MM.1S (cell line): Measurements from ENCODE around the gene DHRS3.

Experiments used
- DNase-seq: peaks from one replicate; pipeline ENCODE4 v3.0.0-alpha.2; 2015
- H2AFZ ChIP-seq: fragments of 300-600 bp; sonication (generic); 2 replicates; pipeline ENCODE4 v1.6.0; 2016; ENCODE audit warnings: antibody characterized with exemption, low read length
- H3F3A ChIP-seq: fragments of 300-600 bp; sonication (generic); 2 replicates; pipeline ENCODE4 v1.6.1; 2016; ENCODE audit warnings: mild to moderate bottlenecking, antibody characterized with exemption, low read length, moderate library complexity, mixed read lengths; ENCODE audit not compliant: insufficient read depth
- H3K27ac ChIP-seq: fragments of 300-600 bp; sonication (generic); 2 replicates; pipeline ENCODE4 v1.5.1; 2016; ENCODE audit warnings: mild to moderate bottlenecking, low read length
- H3K27me3 ChIP-seq: fragments of 300-600 bp; sonication (generic); replicated peaks from 2 replicates; pipeline ENCODE4 v1.6.0; 2016; ENCODE audit warnings: low read length; ENCODE audit not compliant: insufficient read depth
- H3K36me3 ChIP-seq: fragments of 300-600 bp; sonication (generic); replicated peaks from 2 replicates; pipeline ENCODE4 v1.6.1; 2016; ENCODE audit warnings: mild to moderate bottlenecking, low read length, mixed read lengths; ENCODE audit not compliant: insufficient read depth
- H3K4me1 ChIP-seq: fragments of 300-600 bp; sonication (generic); 2 replicates; pipeline ENCODE4 v1.6.1; 2016; ENCODE audit warnings: low read length, mixed read lengths
- H3K4me2 ChIP-seq: fragments of 300-600 bp; sonication (generic); 2 replicates; pipeline ENCODE4 v1.6.0; 2016; ENCODE audit warnings: low read depth, low read length
- H3K4me3 ChIP-seq: fragments of 300-600 bp; sonication (generic); 2 replicates; pipeline ENCODE4 v1.5.1; 2016; ENCODE audit warnings: low read length, mixed read lengths
- H3K79me2 ChIP-seq: fragments of 300-600 bp; sonication (generic); 2 replicates; pipeline ENCODE4 v1.6.1; 2016; ENCODE audit warnings: mixed run types, low read length, mixed read lengths
- H3K9ac ChIP-seq: fragments of 300-600 bp; sonication (generic); 2 replicates; pipeline ENCODE4 v1.6.1; 2016; ENCODE audit warnings: low read length, mixed read lengths
- H3K9me2 ChIP-seq: fragments of 300-600 bp; sonication (generic); replicated peaks from 2 replicates; pipeline ENCODE4 v1.6.1; 2016; ENCODE audit warnings: mild to moderate bottlenecking, low read length, mixed read lengths; ENCODE audit not compliant: insufficient read depth
- H3K9me3 ChIP-seq: fragments of 300-600 bp; sonication (generic); replicated peaks from 2 replicates; pipeline ENCODE4 v1.6.1; 2016; ENCODE audit warnings: mild to moderate bottlenecking, low read length, mixed read lengths; ENCODE audit not compliant: insufficient read depth
- H4K20me1 ChIP-seq: fragments of 300-600 bp; sonication (generic); 2 replicates; pipeline ENCODE4 v1.6.1; 2016; ENCODE audit warnings: mild to moderate bottlenecking, low read length, moderate library complexity, mixed read lengths; ENCODE audit not compliant: insufficient read depth
- EZH2 ChIP-seq: fragments of 300-600 bp; sonication (generic); optimal IDR thresholded peaks from 2 replicates; pipeline ENCODE3; 2017; ENCODE audit warnings: low read depth, mild to moderate bottlenecking, antibody characterized with exemption, low read length, mixed read lengths
- EZH2phosphoT487 ChIP-seq: fragments of 300-600 bp; sonication (generic); IDR thresholded peaks from 2 replicates; pipeline ENCODE4 v1.6.1; 2018; ENCODE audit warnings: antibody characterized with exemption, low read length
- TF ChIP-seq, protein P1 (sequence below): fragments of 300-600 bp; sonication (generic); IDR thresholded peaks from 2 replicates; pipeline ENCODE4 v1.5.1; 2016; ENCODE audit warnings: antibody characterized with exemption, low read length, mixed read lengths

Gene DHRS3

DNA sequence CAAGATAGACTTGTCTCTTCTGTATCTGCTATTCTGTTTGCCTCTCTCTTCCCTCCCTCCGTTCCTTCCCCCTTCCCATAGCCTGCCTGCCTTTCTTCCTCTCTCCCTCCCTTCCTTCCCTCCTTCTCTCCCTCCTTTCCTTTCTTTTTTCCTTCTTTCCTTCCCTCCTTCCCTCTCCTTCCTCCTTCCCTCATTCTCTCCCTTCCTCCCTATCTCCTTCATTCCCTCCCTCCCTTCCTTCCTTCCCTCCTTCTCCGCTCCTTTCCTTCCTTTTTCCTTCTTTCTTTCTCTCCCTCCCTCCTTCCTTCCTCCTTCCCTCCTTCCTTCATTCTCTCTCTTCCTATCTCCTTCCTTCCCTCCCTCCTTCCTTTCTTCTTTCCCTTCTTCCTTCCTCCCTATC is 26.8 kb upstream of the DHRS3 start:
- peaks cover 9% of the 10 kb centered on the region for H3K27me3 ChIP-seq
- H3K79me2 ChIP-seq: no peaks in the 10 kb centered on the region
- TF ChIP-seq EZH2: no peak
- TF ChIP-seq EZH2phosphoT487: no peak
- TF ChIP-seq, protein P1, sequence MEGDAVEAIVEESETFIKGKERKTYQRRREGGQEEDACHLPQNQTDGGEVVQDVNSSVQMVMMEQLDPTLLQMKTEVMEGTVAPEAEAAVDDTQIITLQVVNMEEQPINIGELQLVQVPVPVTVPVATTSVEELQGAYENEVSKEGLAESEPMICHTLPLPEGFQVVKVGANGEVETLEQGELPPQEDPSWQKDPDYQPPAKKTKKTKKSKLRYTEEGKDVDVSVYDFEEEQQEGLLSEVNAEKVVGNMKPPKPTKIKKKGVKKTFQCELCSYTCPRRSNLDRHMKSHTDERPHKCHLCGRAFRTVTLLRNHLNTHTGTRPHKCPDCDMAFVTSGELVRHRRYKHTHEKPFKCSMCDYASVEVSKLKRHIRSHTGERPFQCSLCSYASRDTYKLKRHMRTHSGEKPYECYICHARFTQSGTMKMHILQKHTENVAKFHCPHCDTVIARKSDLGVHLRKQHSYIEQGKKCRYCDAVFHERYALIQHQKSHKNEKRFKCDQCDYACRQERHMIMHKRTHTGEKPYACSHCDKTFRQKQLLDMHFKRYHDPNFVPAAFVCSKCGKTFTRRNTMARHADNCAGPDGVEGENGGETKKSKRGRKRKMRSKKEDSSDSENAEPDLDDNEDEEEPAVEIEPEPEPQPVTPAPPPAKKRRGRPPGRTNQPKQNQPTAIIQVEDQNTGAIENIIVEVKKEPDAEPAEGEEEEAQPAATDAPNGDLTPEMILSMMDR: no peak
- DNase-seq: no peak
- no peaks in the 10 kb centered on the region for H3K9me3 ChIP-seq
- no peaks in the 10 kb centered on the region for H3K36me3 ChIP-seq
- no peaks in the 10 kb centered on the region for H3K9me2 ChIP-seq
- no peak overlapping the region for H3K9ac ChIP-seq
- H4K20me1 ChIP-seq: no peaks in the 10 kb centered on the region
- no peak overlapping the region for H3K4me3 ChIP-seq
- no peak overlapping the region for H3K4me2 ChIP-seq
- H3K27ac ChIP-seq: no peak overlapping the region
- H3K4me1 ChIP-seq: no peaks in the 10 kb centered on the region
- H3F3A ChIP-seq: no peaks in the 10 kb centered on the region
- no peak overlapping the region for H2AFZ ChIP-seq

DNA sequence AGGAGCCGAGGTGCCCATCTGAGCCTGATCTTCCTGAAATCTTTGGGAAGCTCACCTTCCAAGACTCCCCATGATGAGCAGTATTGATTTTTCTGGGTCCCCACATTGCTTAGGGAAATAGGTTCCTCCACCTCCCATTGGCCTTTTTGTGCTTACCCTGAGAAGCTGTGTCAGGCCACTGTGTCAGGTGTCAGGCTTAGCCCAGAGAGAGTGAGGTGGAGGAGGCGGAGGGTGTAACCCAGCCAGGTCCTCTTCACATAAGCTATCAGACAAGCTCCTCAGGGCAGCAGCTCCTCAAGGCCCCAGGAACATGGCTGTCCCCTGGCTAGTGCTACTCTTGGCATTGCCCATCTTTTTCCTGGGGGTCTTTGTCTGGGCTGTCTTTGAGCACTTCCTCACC is 26.2 kb upstream of the DHRS3 start:
- DNase-seq: no peak
- Histone ChIP-seq H2AFZ (no peak overlapping the region), H3K9me3 (no peaks in the 10 kb centered on the region), H3K9me2 (no peaks in the 10 kb centered on the region), H3K4me2 (no peak overlapping the region), H3K4me1 (no peaks in the 10 kb centered on the region), H3K27me3 (peaks cover 6% of the 10 kb centered on the region), H3K36me3 (no peaks in the 10 kb centered on the region), H3K9ac (no peak overlapping the region), H3F3A (no peaks in the 10 kb centered on the region), H3K27ac (no peak overlapping the region), H3K79me2 (no peaks in the 10 kb centered on the region), H3K4me3 (no peak overlapping the region), H4K20me1 (no peaks in the 10 kb centered on the region)
- TF ChIP-seq EZH2 (no peak), EZH2phosphoT487 (no peak)
- TF ChIP-seq, protein P1: no peak

DNA sequence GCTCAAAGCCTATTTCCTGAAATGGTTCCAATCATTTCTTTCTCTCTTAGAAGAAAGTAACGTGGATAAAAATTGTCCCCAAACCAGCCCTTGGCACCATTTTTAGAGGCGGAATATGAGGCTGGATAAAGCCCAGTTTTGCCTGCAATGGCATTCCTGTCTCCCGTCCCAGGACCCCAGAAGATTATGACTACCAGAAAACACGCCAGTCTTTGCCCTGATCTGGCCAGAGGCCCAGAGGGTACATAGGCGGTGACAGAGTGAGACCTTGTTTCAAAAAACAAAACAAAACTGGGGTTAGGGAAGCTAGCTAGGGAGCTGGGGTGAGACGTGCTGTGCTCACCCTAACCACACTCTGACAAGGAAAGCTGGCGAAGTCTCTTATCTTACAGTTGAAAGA is 25.8 kb upstream of the DHRS3 start, which contains the start of gene AADACL4:
Gene AADACL4, plus strand, starts transcription at position 301 of the 400 bp plus-strand sequence. CDS start 462 bp downstream, outside the sequence.
- peaks cover 6% of the 10 kb centered on the region for H3K27me3 ChIP-seq
- H3K9ac ChIP-seq: no peak within 1 kb of the TSS
- H4K20me1 ChIP-seq: no peaks in the 10 kb centered on the region
- H3K27ac ChIP-seq: no peak within 1 kb of the TSS
- H3K9me3 ChIP-seq: no peaks in the 10 kb centered on the region
- H3K36me3 ChIP-seq: no peaks in the 10 kb centered on the region
- H2AFZ ChIP-seq: no peak within 1 kb of the TSS
- no peak within 1 kb of the TSS for H3K4me3 ChIP-seq
- H3F3A ChIP-seq: no peaks in the 10 kb centered on the region
- no peak within 1 kb of the TSS for H3K4me2 ChIP-seq
- no peaks in the 10 kb centered on the region for H3K9me2 ChIP-seq
- TF ChIP-seq, protein P1: no peak
- TF ChIP-seq EZH2phosphoT487: no peak
- no peak for TF ChIP-seq EZH2
- DNase-seq: no peak
- no peaks in the 10 kb centered on the region for H3K4me1 ChIP-seq
- H3K79me2 ChIP-seq: no peaks in the 10 kb centered on the region

DNA sequence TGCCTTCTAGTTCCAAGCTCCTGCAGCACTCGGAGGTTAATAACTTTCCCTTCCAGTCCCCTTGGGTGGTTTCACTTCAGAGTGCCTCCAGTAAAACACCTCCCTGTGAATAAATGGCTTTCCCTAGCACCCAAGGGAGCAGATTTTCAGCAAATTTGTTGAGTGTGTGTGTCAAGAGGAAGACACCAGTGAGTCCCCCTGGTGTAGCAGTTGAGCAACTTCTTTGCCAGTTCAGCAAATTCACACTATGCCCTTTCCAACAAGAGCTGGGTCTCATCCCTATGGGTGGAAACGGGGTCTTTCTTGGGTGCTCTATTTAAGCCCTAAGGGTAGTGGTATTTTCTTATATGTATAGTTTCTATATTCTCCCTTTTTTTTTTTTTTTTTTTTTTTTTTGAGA is 25.1 kb upstream of the DHRS3 start:
- no peaks in the 10 kb centered on the region for H3K4me1 ChIP-seq
- no peak for DNase-seq
- no peaks in the 10 kb centered on the region for H3K9me2 ChIP-seq
- H3K4me3 ChIP-seq: no peak overlapping the region
- H3K9ac ChIP-seq: no peak overlapping the region
- H3K79me2 ChIP-seq: no peaks in the 10 kb centered on the region
- H3F3A ChIP-seq: no peaks in the 10 kb centered on the region
- H3K9me3 ChIP-seq: no peaks in the 10 kb centered on the region
- peaks cover 6% of the 10 kb centered on the region for H3K27me3 ChIP-seq
- H3K36me3 ChIP-seq: no peaks in the 10 kb centered on the region
- no peak overlapping the region for H2AFZ ChIP-seq
- TF ChIP-seq EZH2phosphoT487 (no peak), EZH2 (no peak)
- TF ChIP-seq, protein P1: no peak
- no peaks in the 10 kb centered on the region for H4K20me1 ChIP-seq
- no peak overlapping the region for H3K4me2 ChIP-seq
- no peak overlapping the region for H3K27ac ChIP-seq
